Measurements from ENCODE around the gene CRB1. TPM values are rescaled to one million over a fixed set of nuclear protein-coding genes. Genes with fewer than 3 reads are reported as not detected.

Gene CRB1
- total and polyA plus RNA-seq, 9 of the 15 experiments (the other 6 are each of a cell fraction or from before 2014, with no cell fraction given): 0.04 to 0.10 TPM; not detected in 7

- ChIA-PET POLR2A (interaction anchor here (0.7 to 1.7 kb wide), 4 partner anchors 9 to 1621 kb away, joined by 3 to 7 read pairs (median 3); no protein-coding TSS in a partner anchor), CTCF (ENCODE audit: low intra/inter-chr PET ratio) (no interaction called here)
- no peak overlapping the region for H3K4me3 ChIP-seq
- no peak overlapping the region for H3K4me2 ChIP-seq (ENCODE audit: insufficient read depth, low read length)
- no peaks in the 10 kb centered on the region for H4K20me1 ChIP-seq (replicated peaks; ENCODE audit: control insufficient read depth, insufficient read depth, low read length)
- no peak overlapping the region for H3K27ac ChIP-seq (ENCODE audit: extremely low read depth, low read depth, low read length)
- no peak for FAIRE-seq
- intact Hi-C loops (cut with micrococcal nuclease): no loop called here
- WGBS (ENCODE audit: insufficient coverage, low coverage, missing lambda C conversion rate): under 1% methylated on average over 6 of the region's 6 CpGs
- H3K36me3 ChIP-seq (ENCODE audit: control insufficient read depth, insufficient read depth, low read length): no peaks in the 10 kb centered on the region
- in situ Hi-C loops (cut with MboI): no loop called here
- H3K9me1 ChIP-seq (ENCODE audit: control insufficient read depth, insufficient read depth, low read length): no peaks in the 10 kb centered on the region
- peaks cover 7 to 8% of the 10 kb centered on the region in 2 experiments; a peak in 3 of 5 replicates for H3K27me3 ChIP-seq (ENCODE audit: control insufficient read depth in 2 of 2, insufficient read depth in 2 of 2, low read length in 2 of 2)
- DNase-seq (ENCODE audit: extremely low read depth in 1 of 4, low spot score in 3 of 4): no peak
- no peak for ATAC-seq
- no peak overlapping the region for H3K9ac ChIP-seq (ENCODE audit: insufficient read depth in 1 of 2, low read depth in 2 of 2, low read length in 2 of 2)
- H3K9me3 ChIP-seq (replicated peaks; ENCODE audit: control insufficient read depth, insufficient read depth, low read depth, low read length): no peaks in the 10 kb centered on the region
- no peak overlapping the region for H2AFZ ChIP-seq (ENCODE audit: low read depth, low read length)
- no peaks in the 10 kb centered on the region for H3K4me1 ChIP-seq (replicated peaks in 1 of 2; ENCODE audit: control insufficient read depth in 2 of 2, insufficient read depth in 2 of 2, low read length in 2 of 2)
- BruUV-seq (replicated peaks): no TSS peak
- H3K79me2 ChIP-seq (ENCODE audit: control insufficient read depth, insufficient read depth, low read length): no peaks in the 10 kb centered on the region
- TF ChIP-seq ZNF408 (CRISPR knock-in tag; IDR thresholded peaks at IDR 0.05; ENCODE audit: low read depth) (no peak), ILF3 (IDR thresholded peaks at IDR 0.05; ENCODE audit: borderline replicate concordance) (no peak), PTTG1 (tag; IDR thresholded peaks at IDR 0.05; ENCODE audit: low read depth) (no peak), GATAD2B (IDR thresholded peaks at IDR 0.05; ENCODE audit: borderline replicate concordance) (no peak), POLR2A (conservative IDR thresholded peaks at IDR 0.05) (no peak), VEZF1 (CRISPR knock-in tag; IDR thresholded peaks at IDR 0.05) (no peak), ZNF668 (CRISPR knock-in tag; IDR thresholded peaks at IDR 0.05) (no peak), KLF6 (CRISPR knock-in tag; IDR thresholded peaks at IDR 0.05; ENCODE audit: borderline replicate concordance) (no peak), ZNF384 (IDR thresholded peaks at IDR 0.05; ENCODE audit: low read depth, low read length) (no peak), KAT8 (IDR thresholded peaks at IDR 0.05; ENCODE audit: low read depth) (no peak), HMGXB4 (CRISPR knock-in tag; IDR thresholded peaks at IDR 0.05) (no peak), MLLT1 (IDR thresholded peaks at IDR 0.05) (no peak), ZNF253 (CRISPR knock-in tag; conservative IDR thresholded peaks at IDR 0.05) (no peak), ZNF12 (CRISPR knock-in tag; IDR thresholded peaks at IDR 0.05) (no peak), JUNB (CRISPR knock-in tag; conservative IDR thresholded peaks at IDR 0.05) (no peak), U2AF1 (optimal IDR thresholded peaks at IDR 0.05; ENCODE audit: low read depth, low read length) (no peak), MAFG (tag; conservative IDR thresholded peaks at IDR 0.05) (no peak), NCOA4 (IDR thresholded peaks at IDR 0.05; ENCODE audit: partially characterized antibody) (no peak), ETS1 (conservative IDR thresholded peaks at IDR 0.05; ENCODE audit: control insufficient read depth, low read depth, low read length) (no peak)
Observed at GRCh38 chr1:197480446-197480845, 212.4 kb downstream of the CRB1 start.
